ENCODE data around the gene SDE2.
"Not testable (repeated sequence)": the region's sequence is repeated elsewhere in the genome, so short reads cannot be mapped to it uniquely, and the experiment has no call there.

The SDE2 gene

GRCh38 chr1:225936086-225936485 is 63.1 kb downstream of the SDE2 start:
- H3K4me1 ChIP-seq (ENCODE audit: control insufficient read depth, insufficient read depth, low read length); H3K27me3 ChIP-seq (ENCODE audit: control insufficient read depth, insufficient read depth, low read length); H3K9me3 ChIP-seq (ENCODE audit: control insufficient read depth, low read length); H3K9ac ChIP-seq (ENCODE audit: low read length); H3K36me3 ChIP-seq (ENCODE audit: control insufficient read depth, insufficient read depth, low read length); H3K4me3 ChIP-seq (ENCODE audit: low read length): not testable (repeated sequence)

- H3K4me1 ChIP-seq (ENCODE audit: control insufficient read depth, insufficient read depth, low read length), result no peaks in the 10 kb centered on the region
- peaks cover 3% of the 10 kb centered on the region for H3K27me3 ChIP-seq (ENCODE audit: control insufficient read depth, insufficient read depth, low read length)
- no peaks in the 10 kb centered on the region for H3K36me3 ChIP-seq (ENCODE audit: control insufficient read depth, insufficient read depth, low read length)
- no peaks in the 10 kb centered on the region for H3K9me3 ChIP-seq (ENCODE audit: control insufficient read depth, low read length)
- no peak overlapping the region for H3K9ac ChIP-seq (ENCODE audit: low read length)
- H3K4me3 ChIP-seq (ENCODE audit: low read length), result no peak overlapping the region
Measured at GRCh38 chr1:225934711-225935110, 64.4 kb downstream of the SDE2 start.

- no peaks in the 10 kb centered on the region for H3K9me3 ChIP-seq (ENCODE audit: control insufficient read depth, low read length)
- H3K9ac ChIP-seq (ENCODE audit: low read length), result no peak overlapping the region
- no peak overlapping the region for H3K4me3 ChIP-seq (ENCODE audit: low read length)
- H3K4me1 ChIP-seq (ENCODE audit: control insufficient read depth, insufficient read depth, low read length), result no peaks in the 10 kb centered on the region
- no peaks in the 10 kb centered on the region for H3K27me3 ChIP-seq (ENCODE audit: control insufficient read depth, insufficient read depth, low read length)
- no peaks in the 10 kb centered on the region for H3K36me3 ChIP-seq (ENCODE audit: control insufficient read depth, insufficient read depth, low read length)
Measured at GRCh38 chr1:225933072-225933471, 66.1 kb downstream of the SDE2 start.
